ENCODE data around the gene CCDC179. TPM values are rescaled to one million over a fixed set of nuclear protein-coding genes. Genes with fewer than 3 reads are reported as not detected.

Gene CCDC179
- total and polyA plus RNA-seq, 12 donors, result not detected

DNA sequence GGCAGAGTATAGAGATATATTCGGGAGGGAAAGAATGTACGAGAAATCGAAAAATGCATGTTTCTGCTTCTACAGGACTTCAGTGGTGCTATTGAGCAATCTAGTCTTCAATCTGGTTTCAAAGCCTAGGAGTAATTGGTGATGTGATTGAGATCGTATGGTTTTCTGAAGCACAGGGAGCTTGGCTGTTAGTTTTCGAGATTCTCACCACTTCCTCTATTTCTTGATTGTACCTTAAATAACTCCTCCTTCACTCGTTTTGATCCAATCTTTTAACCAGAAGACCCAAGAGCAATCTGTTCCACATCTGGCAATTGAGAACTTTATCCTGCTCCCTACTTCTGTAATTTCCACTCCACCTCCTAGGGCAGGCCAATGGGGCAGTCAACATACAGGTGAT, 518 bp downstream of the CCDC179 start:
- WGBS, 4 donors, result 80 to 90% (median 85%) methylated on average over 6 of the region's 6 CpGs
- Histone ChIP-seq H3K27ac (no peak overlapping the region), H3K4me3 (no peak overlapping the region), H3K9me3 (replicated peaks in 1 of 3) (peaks cover 0 to 8% (median 0%) of the 10 kb centered on the region in 3 donors), H3K36me3 (replicated peaks in 1 of 2) (no peaks in the 10 kb centered on the region), H3K4me1 (replicated peaks in 1 of 2) (no peaks in the 10 kb centered on the region), H3K27me3 (no peaks in the 10 kb centered on the region)
- intact Hi-C loops (cut with DNase I), result no loop called here
- no peak for DNase-seq
- no peak for TF ChIP-seq POLR2A (IDR thresholded peaks at IDR 0.05)
- TF ChIP-seq, protein P1, sequence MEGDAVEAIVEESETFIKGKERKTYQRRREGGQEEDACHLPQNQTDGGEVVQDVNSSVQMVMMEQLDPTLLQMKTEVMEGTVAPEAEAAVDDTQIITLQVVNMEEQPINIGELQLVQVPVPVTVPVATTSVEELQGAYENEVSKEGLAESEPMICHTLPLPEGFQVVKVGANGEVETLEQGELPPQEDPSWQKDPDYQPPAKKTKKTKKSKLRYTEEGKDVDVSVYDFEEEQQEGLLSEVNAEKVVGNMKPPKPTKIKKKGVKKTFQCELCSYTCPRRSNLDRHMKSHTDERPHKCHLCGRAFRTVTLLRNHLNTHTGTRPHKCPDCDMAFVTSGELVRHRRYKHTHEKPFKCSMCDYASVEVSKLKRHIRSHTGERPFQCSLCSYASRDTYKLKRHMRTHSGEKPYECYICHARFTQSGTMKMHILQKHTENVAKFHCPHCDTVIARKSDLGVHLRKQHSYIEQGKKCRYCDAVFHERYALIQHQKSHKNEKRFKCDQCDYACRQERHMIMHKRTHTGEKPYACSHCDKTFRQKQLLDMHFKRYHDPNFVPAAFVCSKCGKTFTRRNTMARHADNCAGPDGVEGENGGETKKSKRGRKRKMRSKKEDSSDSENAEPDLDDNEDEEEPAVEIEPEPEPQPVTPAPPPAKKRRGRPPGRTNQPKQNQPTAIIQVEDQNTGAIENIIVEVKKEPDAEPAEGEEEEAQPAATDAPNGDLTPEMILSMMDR (IDR thresholded peaks at IDR 0.05), result no peak

DNA sequence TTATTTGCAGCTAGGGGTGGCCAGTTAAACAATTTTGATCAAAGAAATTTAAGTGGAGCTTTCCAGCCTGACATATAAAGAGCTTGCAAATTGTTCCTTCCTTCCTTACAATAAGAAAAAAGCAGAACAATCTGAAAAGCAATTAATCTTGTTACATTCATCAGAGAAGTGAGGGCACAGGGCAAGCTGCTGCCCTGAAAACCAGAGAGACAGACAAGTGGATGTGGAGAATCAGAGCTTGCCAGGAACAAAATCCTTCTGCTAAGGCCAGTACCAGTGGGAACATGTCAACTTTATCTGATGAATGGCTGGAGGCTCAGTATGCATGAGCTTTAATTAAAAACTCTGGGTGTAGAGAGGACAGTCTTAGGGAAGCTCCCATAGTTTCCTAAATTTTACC, 8.8 kb downstream of the CCDC179 start:
- Histone ChIP-seq H3K9me3 (replicated peaks in 1 of 3) (peaks cover 0 to 4% (median 0%) of the 10 kb centered on the region in 3 donors), H3K27ac (no peak overlapping the region), H3K4me1 (replicated peaks in 1 of 2) (no peaks in the 10 kb centered on the region), H3K4me3 (no peak overlapping the region), H3K36me3 (replicated peaks in 1 of 2) (no peaks in the 10 kb centered on the region), H3K27me3 (no peaks in the 10 kb centered on the region)
- TF ChIP-seq, protein P1 (IDR thresholded peaks at IDR 0.05), result no peak
- TF ChIP-seq POLR2A (IDR thresholded peaks at IDR 0.05), result no peak
- DNase-seq, result no peak
- intact Hi-C loops (cut with DNase I), result no loop called here

DNA sequence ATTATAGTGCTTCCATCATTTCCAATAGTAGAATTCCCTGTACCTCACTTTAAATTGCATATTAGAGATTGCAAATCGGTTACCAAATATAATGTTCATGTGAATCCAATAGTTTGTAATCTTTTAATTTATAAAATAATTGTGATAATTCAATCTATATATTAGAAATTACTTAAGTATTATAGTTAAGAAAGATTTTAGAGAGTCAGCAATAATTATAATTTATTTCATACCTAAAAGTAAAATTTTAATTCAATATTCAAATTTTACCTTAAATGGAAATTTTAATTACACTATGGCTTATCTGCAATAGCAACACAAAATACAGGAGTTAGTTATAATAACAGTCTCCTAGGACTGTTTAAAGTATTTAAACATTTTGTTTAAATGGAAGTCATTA, 13.5 kb downstream of the CCDC179 start:
- Histone ChIP-seq H3K9me3 (replicated peaks in 1 of 3) (no peaks in the 10 kb centered on the region), H3K4me3 (no peak overlapping the region), H3K27ac (no peak overlapping the region), H3K4me1 (replicated peaks in 1 of 2) (no peaks in the 10 kb centered on the region), H3K27me3 (no peaks in the 10 kb centered on the region), H3K36me3 (replicated peaks in 1 of 2) (no peaks in the 10 kb centered on the region)
- TF ChIP-seq, protein P1 (IDR thresholded peaks at IDR 0.05), result no peak
- no peak for TF ChIP-seq POLR2A (IDR thresholded peaks at IDR 0.05)
- 85 to 98% (median 90%) methylated on average over 1 of the region's 1 CpG for WGBS, 4 donors
- intact Hi-C loops (cut with DNase I), result no loop called here
- DNase-seq, result no peak

DNA sequence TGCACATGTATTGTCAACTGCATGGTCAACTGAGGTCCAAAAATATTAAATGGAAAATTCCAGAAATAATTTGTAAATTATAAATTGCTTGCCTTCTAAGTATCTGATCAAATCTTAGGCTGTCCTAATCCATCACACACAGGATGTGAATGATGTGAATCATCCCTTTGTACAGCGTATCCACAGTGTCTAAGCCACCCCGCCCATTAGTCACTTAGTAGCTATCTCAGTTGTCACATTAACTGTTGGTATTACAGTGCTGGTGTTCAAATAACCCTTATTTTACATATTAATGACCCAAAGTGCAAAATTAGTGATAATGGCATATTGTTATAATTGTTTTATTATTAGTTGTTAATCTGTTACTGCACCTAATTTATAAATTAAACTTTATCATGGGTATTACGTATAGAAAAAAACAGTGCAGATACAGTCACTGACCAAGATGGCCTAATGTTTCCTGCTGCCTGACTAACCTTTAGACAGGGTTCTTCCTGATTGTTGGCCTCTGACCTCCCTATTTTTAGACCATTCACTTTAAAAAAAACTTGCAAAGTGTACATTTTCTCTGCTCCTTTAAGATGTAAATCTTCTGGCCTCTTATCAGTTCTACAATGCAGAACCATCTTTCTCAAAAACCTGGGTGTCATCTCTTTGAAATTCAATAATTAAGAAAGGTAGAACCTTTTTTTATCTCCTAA, 27.8 kb downstream of the CCDC179 start:
- Histone ChIP-seq H3K4me1 (replicated peaks in 1 of 2) (peaks cover 0 to 7% of the 10 kb centered on the region in 2 donors), H3K27ac (no peak overlapping the region), H3K36me3 (replicated peaks in 1 of 2) (no peaks in the 10 kb centered on the region), H3K4me3 (no peak overlapping the region), H3K27me3 (no peaks in the 10 kb centered on the region), H3K9me3 (replicated peaks in 1 of 3) (no peaks in the 10 kb centered on the region)
- TF ChIP-seq, protein P1 (IDR thresholded peaks at IDR 0.05), result no peak
- TF ChIP-seq POLR2A (IDR thresholded peaks at IDR 0.05), result no peak
- WGBS, 4 donors, result 59 to 67% (median 63%) methylated on average over 3 of the region's 3 CpGs
- intact Hi-C loops (cut with DNase I), result no loop called here
- no peak for DNase-seq

Data from adrenal gland (tissue), 12 donors.